ENCODE results near the gene SLC29A4.

GRCh38 chr7:5315761-5316160 lies 33.0 kb downstream of the SLC29A4 start:
- no peak for TF ChIP-seq CTCF (IDR thresholded peaks at IDR 0.05)
- no peak for TF ChIP-seq POLR2A (IDR thresholded peaks at IDR 0.05)
